Mesenchymal stem cell (in vitro differentiated cells and primary cell): Measurements from ENCODE around the gene MYLK2.
A peak's percentile ranks its signal among the peaks of the same experiment; 100 is the strongest.

Source experiments
- DNase-seq: peaks from one replicate; pipeline ENCODE4 v3.0.0-alpha.2; 2013
- H2AFZ ChIP-seq: one replicate; pipeline ENCODE4 v1.6.1; 2013; ENCODE audit warnings: low read depth, mild to moderate bottlenecking, control low read depth, inconsistent platforms, low read length, moderate library complexity
- H2AK5ac ChIP-seq: 2 replicates; pipeline ENCODE4 v1.6.1; 2013; ENCODE audit warnings: low read length, moderate library complexity, mild to moderate bottlenecking, inconsistent platforms; ENCODE audit not compliant: severe bottlenecking
- H2BK120ac ChIP-seq: one replicate; pipeline ENCODE4 v1.6.1; 2013; ENCODE audit warnings: low read depth, mild to moderate bottlenecking, inconsistent platforms, low read length, moderate library complexity
- H2BK12ac ChIP-seq, 2 experiments: one replicate each; pipeline ENCODE4 v1.6.1; 2013; ENCODE audit warnings: inconsistent platforms in 2 of 2, low read length in 2 of 2, mild to moderate bottlenecking in 2 of 2, moderate library complexity in 2 of 2, control low read depth in 1 of 2
- H2BK15ac ChIP-seq: one replicate; pipeline ENCODE4 v1.6.1; 2013; ENCODE audit warnings: mild to moderate bottlenecking, low read depth, inconsistent platforms; ENCODE audit not compliant: poor library complexity, severe bottlenecking
- H2BK5ac ChIP-seq: 2 replicates; pipeline ENCODE4 v1.6.1; 2013; ENCODE audit warnings: low read depth, mild to moderate bottlenecking, low read length, control low read depth, inconsistent platforms; ENCODE audit not compliant: poor library complexity, severe bottlenecking
- H3K14ac ChIP-seq, 2 experiments: one replicate each; pipeline ENCODE4 v1.6.1; 2013; ENCODE audit warnings: inconsistent platforms in 2 of 2, low read length in 2 of 2, control low read depth in 1 of 2, mild to moderate bottlenecking in 1 of 2, moderate library complexity in 1 of 2
- H3K18ac ChIP-seq, 2 experiments: one replicate each; pipeline ENCODE4 v1.6.1; 2013; ENCODE audit warnings: inconsistent platforms in 2 of 2, low read length in 2 of 2, control low read depth in 1 of 2, low read depth in 1 of 2, mild to moderate bottlenecking in 1 of 2
- H3K23ac ChIP-seq, 2 experiments: one replicate each; pipeline ENCODE4 v1.6.1; 2013; ENCODE audit warnings: inconsistent platforms in 2 of 2, low read length in 2 of 2, mild to moderate bottlenecking in 2 of 2, moderate library complexity in 2 of 2, control low read depth in 1 of 2
- H3K27ac ChIP-seq: 2 replicates; pipeline ENCODE4 v1.5.1; 2013; ENCODE audit warnings: mild to moderate bottlenecking, moderate library complexity, low read length, control low read depth, inconsistent platforms; ENCODE audit not compliant: poor library complexity, severe bottlenecking
- H3K27me3 ChIP-seq, 2 experiments: 2 replicates each; pipeline versions ENCODE4 v1.6.1 to v1.7.0; 2013; ENCODE audit warnings: low read length in 2 of 2, mild to moderate bottlenecking in 2 of 2, moderate library complexity in 2 of 2, control low read depth in 1 of 2, inconsistent platforms in 1 of 2; ENCODE audit not compliant: control insufficient read depth in 1 of 2, insufficient read depth in 1 of 2
- H3K36me3 ChIP-seq, 2 experiments: 2 replicates each; pipeline versions ENCODE4 v1.6.1 to v1.7.0; 2013; ENCODE audit warnings: low read length in 2 of 2, control low read depth in 1 of 2, inconsistent platforms in 1 of 2, low read depth in 1 of 2, mild to moderate bottlenecking in 1 of 2; ENCODE audit not compliant: insufficient read depth in 2 of 2, control insufficient read depth in 1 of 2
- H3K4ac ChIP-seq, 2 experiments: one replicate each; pipeline ENCODE4 v1.6.1; 2013; ENCODE audit warnings: inconsistent platforms in 2 of 2, low read length in 2 of 2, mild to moderate bottlenecking in 2 of 2, moderate library complexity in 2 of 2, control low read depth in 1 of 2, low read depth in 1 of 2
- H3K4me1 ChIP-seq: 2 replicates; pipeline ENCODE4 v1.6.1; 2013; ENCODE audit warnings: low read depth, low read length, control low read depth; ENCODE audit not compliant: control insufficient read depth, insufficient read depth
- H3K4me2 ChIP-seq: 2 replicates; pipeline ENCODE4 v1.6.1; 2013; ENCODE audit warnings: low read length, mild to moderate bottlenecking, inconsistent platforms; ENCODE audit not compliant: poor library complexity, severe bottlenecking
- H3K4me3 ChIP-seq, 2 experiments: 2 replicates each; pipeline versions ENCODE4 v1.5.1 to v1.7.0; 2013; ENCODE audit warnings: low read length in 2 of 2, mild to moderate bottlenecking in 2 of 2, control low read depth in 1 of 2, low read depth in 1 of 2; ENCODE audit not compliant: insufficient read depth in 1 of 2
- H3K79me1 ChIP-seq: replicated peaks from 2 replicates; pipeline ENCODE4 v1.6.1; 2013; ENCODE audit warnings: mild to moderate bottlenecking, control low read depth, low read length, inconsistent platforms; ENCODE audit not compliant: poor library complexity, severe bottlenecking
- H3K9ac ChIP-seq: 2 replicates; pipeline ENCODE4 v1.7.0; 2013; ENCODE audit warnings: mild to moderate bottlenecking, low read length, moderate library complexity
- H3K9me3 ChIP-seq: 2 replicates; pipeline ENCODE4 v1.7.0; 2013; ENCODE audit warnings: mild to moderate bottlenecking, low read length; ENCODE audit not compliant: control insufficient read depth
- H4K8ac ChIP-seq: one replicate; pipeline ENCODE4 v1.6.1; 2013; ENCODE audit warnings: inconsistent platforms, mild to moderate bottlenecking, low read length, moderate library complexity
- H4K91ac ChIP-seq: one replicate; pipeline ENCODE4 v1.6.1; 2013; ENCODE audit warnings: mild to moderate bottlenecking, low read length, inconsistent platforms
- WGBS: methylation state at CpG from one replicate; pipeline ENCODE4 v1.1.7; 2013; ENCODE audit warnings: mixed read lengths; 5-methylcytosine and 5-hydroxymethylcytosine counted together

MYLK2 gene

DNA sequence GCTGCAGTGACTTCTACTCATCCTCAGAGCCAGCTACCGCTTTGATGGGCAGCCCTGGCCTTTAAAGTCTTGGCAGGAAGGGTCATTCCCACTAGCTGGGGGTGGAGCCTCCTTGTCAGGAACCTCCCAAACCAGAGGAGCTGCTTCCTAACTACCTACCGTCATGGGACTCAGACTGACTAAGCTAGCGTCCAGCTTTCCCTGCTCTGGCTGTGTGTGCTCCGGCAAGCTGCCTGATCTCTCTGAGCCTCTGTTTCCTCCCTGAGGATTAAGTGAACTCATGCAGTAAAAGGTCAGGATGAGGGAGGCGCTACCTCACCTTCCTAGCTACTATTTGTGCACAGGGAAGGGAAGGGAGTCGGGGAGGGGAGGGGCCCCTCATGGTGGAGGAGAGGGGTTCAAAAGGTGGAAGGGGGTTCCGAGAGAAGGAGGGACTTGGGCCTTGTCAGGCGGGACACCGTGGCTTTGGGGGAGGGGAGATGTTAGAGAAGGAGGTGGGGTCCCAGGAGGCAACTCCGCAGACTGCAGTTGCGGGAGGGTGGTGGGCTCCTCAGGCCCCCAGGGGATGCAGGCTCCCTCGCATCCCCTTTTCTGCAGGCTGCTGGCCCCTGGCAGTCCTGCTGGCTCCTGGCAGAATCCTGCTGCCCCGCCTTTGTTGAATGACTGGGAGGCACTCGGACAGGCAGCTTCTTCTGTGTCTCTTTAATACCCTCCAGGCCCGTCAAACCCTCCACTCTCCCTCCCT is 41.4 kb downstream of the MYLK2 start:
- Histone ChIP-seq H3K4me2 (peak overlapping the region; percentile 96), H3K36me3 (no peaks in the 10 kb centered on the region), H2AFZ (peak overlapping the region; percentile 2), H3K14ac (no peak overlapping the region), H2BK5ac (no peak overlapping the region), H3K4me3 (peak overlapping the region; percentile 57 to 71), H3K4ac (no peak overlapping the region), H4K8ac (no peak overlapping the region), H2AK5ac (no peak overlapping the region), H3K27ac (no peak overlapping the region), H2BK120ac (no peak overlapping the region), H3K4me1 (peaks cover 15% of the 10 kb centered on the region), H2BK15ac (no peak overlapping the region), H3K18ac (no peak overlapping the region), H3K27me3 (peaks cover 92 to 96% of the 10 kb centered on the region in 2 experiments), H3K79me1 (no peaks in the 10 kb centered on the region), H4K91ac (no peak overlapping the region), H3K9me3 (no peaks in the 10 kb centered on the region), H3K9ac (no peak overlapping the region), H2BK12ac (no peak overlapping the region), H3K23ac (no peak overlapping the region)
- DNase-seq, result no peak
- WGBS, result 9% methylated on average over 15 of the region's 15 CpGs

DNA sequence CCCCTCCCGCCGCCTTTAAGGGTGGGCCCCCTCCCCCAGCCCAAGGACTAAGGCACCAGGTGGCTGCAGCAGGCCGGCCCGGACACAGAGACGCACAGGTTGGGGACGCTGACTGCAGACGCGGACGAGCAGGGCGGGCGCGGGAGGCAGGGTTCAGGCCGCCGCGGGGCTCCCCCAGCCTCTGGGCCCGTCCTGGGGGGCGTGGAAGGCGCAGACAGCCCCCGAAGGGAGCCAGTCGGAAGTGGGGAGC is 41.9 kb downstream of the MYLK2 start:
- peak overlapping the region; percentile 2 for H2AFZ ChIP-seq
- no peak overlapping the region for H2BK12ac ChIP-seq

DNA sequence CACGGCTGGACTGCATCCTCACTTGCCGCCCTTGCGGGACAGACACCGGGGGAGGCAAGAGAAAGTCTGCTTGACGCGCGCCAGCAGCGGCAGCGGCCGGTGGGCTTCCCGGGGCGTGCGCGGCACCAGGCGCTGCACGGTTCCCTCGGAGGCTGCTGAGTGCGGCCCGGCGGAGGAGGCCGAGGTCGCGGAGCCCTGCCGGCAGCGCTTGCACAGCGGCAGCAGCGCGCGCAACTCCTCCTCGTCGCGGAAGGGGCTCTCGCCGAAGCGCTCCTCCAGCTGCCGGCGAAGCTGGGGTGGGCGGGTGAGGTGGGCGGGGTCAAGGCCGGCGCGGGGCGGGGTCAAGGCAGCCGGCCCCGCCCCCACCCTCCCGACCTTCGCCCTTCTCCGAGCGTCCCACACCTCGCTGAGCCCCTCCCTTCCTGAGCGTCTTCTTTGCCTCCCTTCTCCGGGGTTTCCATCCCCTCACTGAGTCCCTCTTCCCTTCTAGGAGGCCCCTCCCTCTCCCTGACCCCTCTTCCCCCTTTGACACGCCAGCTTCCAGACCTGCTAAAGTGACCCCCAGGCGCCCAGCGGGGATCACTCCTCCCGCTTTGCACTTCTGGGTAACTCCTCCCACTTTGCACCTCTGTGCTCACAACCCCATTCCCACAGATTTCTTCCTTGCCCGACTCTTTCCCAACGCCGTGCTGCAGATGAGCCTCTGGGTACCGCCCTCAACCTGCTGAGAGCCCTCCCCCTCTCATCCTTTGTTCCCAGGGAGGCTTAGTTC is 42.4 kb downstream of the MYLK2 start:
- Histone ChIP-seq H3K4me2 (peak overlapping the region; percentile 96), H4K91ac (no peak overlapping the region), H2BK120ac (no peak overlapping the region), H3K9ac (no peak overlapping the region), H3K36me3 (no peaks in the 10 kb centered on the region), H3K9me3 (no peaks in the 10 kb centered on the region), H3K23ac (peak overlapping the region in 1 of 2 experiments; percentile 77), H3K18ac (no peak overlapping the region), H3K4me1 (peaks cover 15% of the 10 kb centered on the region), H3K79me1 (no peaks in the 10 kb centered on the region), H2BK12ac (peak overlapping the region in 1 of 2 experiments; percentile 9), H3K4ac (no peak overlapping the region), H2AFZ (peak overlapping the region; percentile 2), H2BK15ac (no peak overlapping the region), H3K27ac (no peak overlapping the region), H3K14ac (no peak overlapping the region), H3K27me3 (peaks cover 90 to 95% of the 10 kb centered on the region in 2 experiments), H3K4me3 (peak overlapping the region; percentile 57 to 71), H4K8ac (no peak overlapping the region), H2AK5ac (no peak overlapping the region), H2BK5ac (no peak overlapping the region)
- DNase-seq, result peak; percentile 66
- WGBS, result 2% methylated on average over 41 of the region's 60 CpGs

More for the DNA sequence above, 41.9 kb downstream of the MYLK2 start:
- Histone ChIP-seq H4K91ac (no peak overlapping the region), H3K9ac (no peak overlapping the region), H2AK5ac (no peak overlapping the region), H3K36me3 (no peaks in the 10 kb centered on the region), H3K27me3 (peaks cover 92 to 95% of the 10 kb centered on the region in 2 experiments), H2BK15ac (no peak overlapping the region), H3K79me1 (no peaks in the 10 kb centered on the region), H3K9me3 (no peaks in the 10 kb centered on the region), H3K27ac (no peak overlapping the region), H3K18ac (no peak overlapping the region), H3K14ac (no peak overlapping the region), H4K8ac (no peak overlapping the region), H2BK120ac (no peak overlapping the region), H3K4me1 (peaks cover 15% of the 10 kb centered on the region), H3K4me2 (peak overlapping the region; percentile 96), H3K4me3 (peak overlapping the region; percentile 57 to 71), H2BK5ac (no peak overlapping the region), H3K4ac (no peak overlapping the region), H3K23ac (peak overlapping the region in 1 of 2 experiments; percentile 77)
- WGBS, result under 1% methylated on average over 20 of the region's 20 CpGs
- DNase-seq, result no peak

DNA sequence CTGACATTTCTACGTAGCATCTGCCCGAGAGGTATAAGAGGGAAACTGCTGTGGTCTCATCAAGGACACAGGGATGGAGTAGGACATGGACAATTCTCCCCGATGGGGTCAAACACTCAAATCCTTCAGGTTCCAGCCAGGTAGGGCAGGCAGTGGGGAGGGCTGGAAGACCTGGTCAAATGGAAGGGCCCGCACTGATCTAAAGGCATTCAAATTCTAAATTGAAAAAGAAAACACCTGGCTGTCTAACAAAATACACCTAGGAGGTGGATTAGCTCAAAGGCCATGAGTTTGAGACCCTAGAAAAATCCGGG is 43.0 kb downstream of the MYLK2 start:
- no peak overlapping the region for H2BK120ac ChIP-seq
- 51% methylated on average over 5 of the region's 5 CpGs for WGBS
- no peak overlapping the region for H4K91ac ChIP-seq

More for the DNA sequence above, 43.0 kb downstream of the MYLK2 start:
- no peaks in the 10 kb centered on the region for H3K36me3 ChIP-seq
- no peak overlapping the region for H2BK5ac ChIP-seq
- H2AK5ac ChIP-seq, result no peak overlapping the region
- no peak overlapping the region for H3K4me3 ChIP-seq
- H3K9ac ChIP-seq, result no peak overlapping the region
- no peak overlapping the region for H2BK15ac ChIP-seq
- no peak for DNase-seq
- H3K27ac ChIP-seq, result no peak overlapping the region
- peaks cover 90 to 93% of the 10 kb centered on the region in 2 experiments for H3K27me3 ChIP-seq
- no peaks in the 10 kb centered on the region for H3K79me1 ChIP-seq
- H3K23ac ChIP-seq, result no peak overlapping the region
- no peak overlapping the region for H3K4ac ChIP-seq
- H2AFZ ChIP-seq, result no peak overlapping the region
- no peak overlapping the region for H3K18ac ChIP-seq
- peaks cover 15% of the 10 kb centered on the region for H3K4me1 ChIP-seq
- no peak overlapping the region for H3K14ac ChIP-seq
- H2BK12ac ChIP-seq, result peak overlapping the region in 1 of 2 experiments; percentile 9
- H4K8ac ChIP-seq, result no peak overlapping the region
- no peaks in the 10 kb centered on the region for H3K9me3 ChIP-seq
- no peak overlapping the region for H3K4me2 ChIP-seq
